K562 (cell line): Measurements from ENCODE around the gene PIK3R4. TPM values are rescaled to one million over a fixed set of nuclear protein-coding genes. Genes with fewer than 3 reads are reported as not detected.

Source experiments
- ATAC-seq: fragments of 200-7000 bp; cut with Tn5 transposase; 3 replicates; pipeline ENCODE4 v1.9.1; 2020; ENCODE audit warnings: moderate library complexity
- BruUV-seq: library from RNA; stranded (reverse); fragments of 400-500 nt; replicated peaks from 2 replicates; lab custom pipeline; 2021; lab: Mats Ljungman, UMichigan
- CTCF ChIA-PET: fragments of 300-600 bp; formaldehyde crosslinking; extraction: SDS; loops from one replicate; lab custom pipeline; 2021; ENCODE audit warnings: low intra/inter-chr PET ratio; lab: Yijun Ruan, JAX
- POLR2A ChIA-PET: fragments of 300-600, 350-650 bp; sonication (Branson Sonifier 250); formaldehyde crosslinking; extraction: SDS; loops from one replicate; lab custom pipeline; 2021; ENCODE audit warnings: antibody characterized with exemption, inconsistent platforms; lab: Yijun Ruan, JAX
- DNase-seq, 4 experiments: peaks; one replicate each; pipeline versions ENCODE4 v3.0.0 to v3.0.0-alpha.2; 2011 to 2018; ENCODE audit warnings: low spot score in 3 of 4, mixed read lengths in 3 of 4; ENCODE audit errors: extremely low read depth in 1 of 4
- FAIRE-seq: peaks from 2 replicates; lab custom pipeline; 2011; peaks lifted over from hg19 to GRCh38; lab: Jason Lieb, UNC
- H2AFZ ChIP-seq: 2 replicates; pipeline ENCODE4 v1.6.0; 2011; ENCODE audit warnings: low read depth, low read length, control low read depth, inconsistent platforms
- H3K27ac ChIP-seq: fragments of 200-600 bp; 3 replicates; pipeline ENCODE4 v1.8.0; 2011; ENCODE audit warnings: low read depth, mild to moderate bottlenecking, control low read depth, inconsistent platforms, low read length, moderate library complexity, mixed read lengths; ENCODE audit errors: extremely low read depth
- H3K27me3 ChIP-seq, 2 experiments: fragments of 300-600 bp in 1 of 2; 2 replicates in 1 of 2; 3 replicates in 1 of 2; pipeline versions ENCODE4 v1.6.0 to v1.8.0; 2011; ENCODE audit warnings: inconsistent platforms in 2 of 2, low read length in 2 of 2, mild to moderate bottlenecking in 1 of 2, mixed read lengths in 1 of 2, moderate library complexity in 1 of 2; ENCODE audit not compliant: control insufficient read depth in 2 of 2, insufficient read depth in 2 of 2
- H3K36me3 ChIP-seq: fragments of 300-600 bp; 3 replicates; pipeline ENCODE4 v1.8.0; 2011; ENCODE audit warnings: mild to moderate bottlenecking, low read length, inconsistent platforms; ENCODE audit not compliant: control insufficient read depth, insufficient read depth
- H3K4me1 ChIP-seq, 2 experiments: fragments of 200-600 bp in 1 of 2; replicated peaks in 1 of 2; 2 replicates in 1 of 2; 3 replicates in 1 of 2; pipeline versions ENCODE4 v1.5.1 to v1.8.0; 2011; ENCODE audit warnings: inconsistent platforms in 2 of 2, low read length in 2 of 2, mild to moderate bottlenecking in 1 of 2, mixed read lengths in 1 of 2, moderate library complexity in 1 of 2; ENCODE audit not compliant: control insufficient read depth in 2 of 2, insufficient read depth in 2 of 2
- H3K4me2 ChIP-seq: 2 replicates; pipeline ENCODE4 v1.6.1; 2011; ENCODE audit warnings: low read length, control low read depth, inconsistent platforms, mixed read lengths; ENCODE audit not compliant: insufficient read depth
- H3K4me3 ChIP-seq: fragments of 200-600 bp; sonication (generic), shearing (Covaris generic); 2 replicates; pipeline ENCODE4 v1.5.1; 2016; ENCODE audit warnings: control low read depth, inconsistent platforms
- H3K79me2 ChIP-seq: fragments of 200-600 bp; 3 replicates; pipeline ENCODE4 v1.8.0; 2011; ENCODE audit warnings: low read length, inconsistent platforms; ENCODE audit not compliant: control insufficient read depth, insufficient read depth
- H3K9ac ChIP-seq, 2 experiments: 2 replicates each; pipeline versions ENCODE4 v1.6.0 to v1.6.1; 2011; ENCODE audit warnings: low read depth in 2 of 2, low read length in 2 of 2, control low read depth in 1 of 2, inconsistent platforms in 1 of 2, mild to moderate bottlenecking in 1 of 2, mixed read lengths in 1 of 2; ENCODE audit not compliant: insufficient read depth in 1 of 2
- H3K9me1 ChIP-seq: one replicate; pipeline ENCODE4 v1.6.0; 2011; ENCODE audit warnings: inconsistent platforms, mild to moderate bottlenecking, low read length, moderate library complexity; ENCODE audit not compliant: control insufficient read depth, insufficient read depth
- H3K9me3 ChIP-seq: replicated peaks from 2 replicates; pipeline ENCODE4 v1.5.1; 2011; ENCODE audit warnings: low read depth, low read length, inconsistent platforms; ENCODE audit not compliant: control insufficient read depth, insufficient read depth
- H4K20me1 ChIP-seq: replicated peaks from 2 replicates; pipeline ENCODE4 v1.6.1; 2011; ENCODE audit warnings: low read length, inconsistent platforms, mixed read lengths; ENCODE audit not compliant: control insufficient read depth, insufficient read depth
- CHD2 ChIP-seq: IDR thresholded peaks from 2 replicates; pipeline ENCODE4 v1.6.1; 2011; ENCODE audit warnings: low read depth, low read length
- ETV6 ChIP-seq, 3 experiments: fragments of 150-350 bp in 1 of 3; sonication (generic) in 1 of 3; formaldehyde crosslinking in 1 of 3; IDR thresholded peaks; 2 replicates each; pipeline versions ENCODE4 v1.6.1 to v1.8.0; 2014 to 2022; ENCODE audit warnings: borderline replicate concordance in 2 of 3, low read depth in 2 of 3, antibody characterized with exemption in 1 of 3, low read length in 1 of 3, mild to moderate bottlenecking in 1 of 3, missing genetic modification reagents in 1 of 3
- FOXK1 ChIP-seq: sonication (generic); formaldehyde crosslinking; IDR thresholded peaks from 2 replicates; pipeline ENCODE4 v1.8.0; 2022; ENCODE audit warnings: missing genetic modification reagents, mild to moderate bottlenecking, borderline replicate concordance
- MYC ChIP-seq, 2 experiments: fragments of 250-450 bp in 1 of 2; sonication (Bioruptor Pico) in 1 of 2; IDR thresholded peaks; 2 replicates each; pipeline versions ENCODE4 v1.5.1 to v1.6.1; 2012 to 2021; ENCODE audit warnings: low read depth in 2 of 2, borderline replicate concordance in 1 of 2, improper control_type of control experiment in 1 of 2, low read length in 1 of 2, mild to moderate bottlenecking in 1 of 2, moderate library complexity in 1 of 2
- POLR2A ChIP-seq: fragments of 450-650 bp; conservative IDR thresholded peaks from 2 replicates; pipeline ENCODE4 v1.6.1; 2016
- POU5F1 ChIP-seq: fragments of 150-350 bp; IDR thresholded peaks from 2 replicates; pipeline ENCODE4 v1.6.1; 2014; ENCODE audit warnings: borderline replicate concordance, low read length, low read depth, mild to moderate bottlenecking; ENCODE audit not compliant: partially characterized antibody
- PTTG1 ChIP-seq: fragments of 450-650 bp; IDR thresholded peaks from 2 replicates; pipeline ENCODE4 v1.6.1; 2016; ENCODE audit warnings: low read depth, mild to moderate bottlenecking, missing genetic modification characterization, missing compliant biosample characterization
- SIN3A ChIP-seq, 2 experiments: fragments of 150-350 bp in 1 of 2; IDR thresholded peaks; 2 replicates each; pipeline ENCODE4 v1.6.1; 2011 to 2016; ENCODE audit warnings: borderline replicate concordance in 2 of 2, low read depth in 2 of 2, low read length in 2 of 2, mild to moderate bottlenecking in 2 of 2, moderate library complexity in 2 of 2; ENCODE audit not compliant: control insufficient read depth in 1 of 2
- TFAM ChIP-seq: fragments of 250-450 bp; sonication (Bioruptor Pico); conservative IDR thresholded peaks from 2 replicates; pipeline ENCODE4 v1.5.0; 2021; ENCODE audit warnings: mild to moderate bottlenecking, moderate library complexity
- U2AF2 ChIP-seq: fragments of 200-400 bp; formaldehyde crosslinking; optimal IDR thresholded peaks from 2 replicates; pipeline ENCODE3; 2017; ENCODE audit warnings: low read depth, mild to moderate bottlenecking, low read length
- ZNF121 ChIP-seq: sonication (generic); formaldehyde crosslinking; conservative IDR thresholded peaks from 2 replicates; pipeline ENCODE4 v1.8.0; 2022; ENCODE audit warnings: missing genetic modification reagents
- ZNF24 ChIP-seq: fragments of 450-650 bp; IDR thresholded peaks from 2 replicates; pipeline ENCODE4 v1.6.1; 2016
- WGBS: fragments of 100-300 bp; shearing (Covaris generic); methylation state at CpG from one replicate; pipeline ENCODE4 v1.1.6; 2016; ENCODE audit warnings: low coverage, mixed read lengths; ENCODE audit not compliant: insufficient coverage; ENCODE audit errors: missing lambda C conversion rate; 5-methylcytosine and 5-hydroxymethylcytosine counted together
- in situ Hi-C: fragments of 300-500 bp; cut with MboI; formaldehyde crosslinking; loops from 4 replicates; pipeline ENCODE4 v1.15.0; 2018; ENCODE audit warnings: inconsistent platforms, mixed read lengths
- intact Hi-C: fragments of 100-400 bp; cut with micrococcal nuclease; formaldehyde crosslinking; loops from 2 replicates; pipeline ENCODE4 v1.14.2; 2022
- polyA plus RNA-seq, 8 experiments: library from polyadenylated mRNA; depleted of rRNA in 4 of 8; stranded (reverse) in 5 of 8; unstranded in 3 of 8; fragments of >200 nt; fragmentation: Nextera tagmentation in 2 of 8; fragmentation: Illumina TruSeq in 1 of 8; extraction: Ambion mirVana in 2 of 8; extraction: Trizol in 1 of 8; gene quantifications; 2 replicates each; pipeline versions ENCODE4 v1.2.1 to v1.2.3, GENCODE V29; 2011 to 2014; ENCODE audit warnings: inconsistent platforms in 1 of 8, missing spikeins in 1 of 8
- total RNA-seq, 7 experiments: library from RNA; depleted of rRNA in 6 of 7; stranded (reverse); fragments of >200 nt in 6 of 7; fragmentation: Illumina TruSeq in 2 of 7; extraction: Trizol in 2 of 7; gene quantifications; 2 replicates each; pipeline versions ENCODE4 v1.2.1 to v1.2.3, GENCODE V29; 2011 to 2021; ENCODE audit warnings: low replicate concordance in 1 of 7
- TF ChIP-seq, protein P1 (sequence below): sonication (generic); formaldehyde crosslinking; IDR thresholded peaks from 2 replicates; pipeline ENCODE4 v1.5.0; 2020; ENCODE audit warnings: missing genetic modification reagents

Gene PIK3R4
- total and polyA plus RNA-seq, 9 of the 15 experiments (the other 6 are each of a cell fraction or from before 2014, with no cell fraction given): 20.6 to 45.8 (median 26.0) TPM

DNA sequence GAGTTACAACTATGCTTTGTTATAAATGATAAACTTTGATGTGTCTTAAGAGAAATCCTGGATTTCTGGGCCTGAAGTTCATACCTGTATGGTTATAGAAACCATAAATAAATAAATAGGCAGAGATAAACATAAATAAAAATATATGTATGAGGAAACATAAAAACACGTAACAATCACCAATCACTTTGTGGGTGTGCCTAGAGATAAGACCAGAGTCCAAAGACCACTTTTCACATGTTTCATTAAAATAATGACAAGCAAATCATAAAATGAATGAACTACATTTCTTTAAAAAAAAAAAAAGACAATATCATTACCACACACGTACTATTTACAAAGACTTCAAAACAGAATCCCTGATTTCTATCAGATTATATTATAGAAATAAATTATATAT lies 14.1 kb downstream of the PIK3R4 start:
- ATAC-seq (no peak), FAIRE-seq (no peak), DNase-seq (no peak)
- no peak overlapping the region for H2AFZ ChIP-seq
- H3K9me3 ChIP-seq: peaks cover 2% of the 10 kb centered on the region; the same call in 1 of the 2 replicates
- H3K4me1 ChIP-seq: no peaks in the 10 kb centered on the region
- H3K9ac ChIP-seq: no peak overlapping the region
- no TSS peak for BruUV-seq
- intact Hi-C loops (no loop called here), in situ Hi-C loops (no loop called here)
- H3K27me3 ChIP-seq: no peaks in the 10 kb centered on the region
- H3K4me2 ChIP-seq: no peak overlapping the region
- H3K27ac ChIP-seq: no peak overlapping the region
- H4K20me1 ChIP-seq: no peaks in the 10 kb centered on the region
- ChIA-PET CTCF (no interaction called here), POLR2A (no interaction called here)
- peaks cover 8% of the 10 kb centered on the region; the same call in 1 of the 3 replicates for H3K79me2 ChIP-seq
- WGBS: 94% methylated on average over 2 of the region's 2 CpGs
- no peaks in the 10 kb centered on the region for H3K9me1 ChIP-seq
- no peak overlapping the region for H3K4me3 ChIP-seq
- peaks cover 71% of the 10 kb centered on the region for H3K36me3 ChIP-seq
- TF ChIP-seq FOXK1 (CRISPR knock-in tag) (no peak), TFAM (CRISPR knock-in tag) (no peak), ZNF121 (CRISPR knock-in tag) (no peak), CHD2 (no peak), POLR2A (no peak), PTTG1 (tag) (no peak), U2AF2 (no peak), ETV6 (IDR thresholded peaks at IDR 0.05; ENCODE audit: borderline replicate concordance in 1 of 2, low read depth in 2 of 2, low read length in 1 of 2) (no peak), ETV6 (CRISPR knock-in tag; IDR thresholded peaks at IDR 0.05; ENCODE audit: borderline replicate concordance) (no peak), ZNF24 (no peak), MYC (IDR thresholded peaks at IDR 0.05; ENCODE audit: low read depth, low read length) (no peak), MYC (CRISPR knock-in tag; IDR thresholded peaks at IDR 0.05; ENCODE audit: borderline replicate concordance, low read depth) (no peak), SIN3A (IDR thresholded peaks at IDR 0.05; ENCODE audit: borderline replicate concordance in 2 of 2, control insufficient read depth in 1 of 2, low read depth in 2 of 2, low read length in 2 of 2) (no peak), POU5F1 (no peak)
- TF ChIP-seq, protein P1, sequence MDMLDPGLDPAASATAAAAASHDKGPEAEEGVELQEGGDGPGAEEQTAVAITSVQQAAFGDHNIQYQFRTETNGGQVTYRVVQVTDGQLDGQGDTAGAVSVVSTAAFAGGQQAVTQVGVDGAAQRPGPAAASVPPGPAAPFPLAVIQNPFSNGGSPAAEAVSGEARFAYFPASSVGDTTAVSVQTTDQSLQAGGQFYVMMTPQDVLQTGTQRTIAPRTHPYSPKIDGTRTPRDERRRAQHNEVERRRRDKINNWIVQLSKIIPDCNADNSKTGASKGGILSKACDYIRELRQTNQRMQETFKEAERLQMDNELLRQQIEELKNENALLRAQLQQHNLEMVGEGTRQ (CRISPR knock-in tag): no peak
